ENCODE measurements around the gene ITGAL.
"Not testable (repeated sequence)": the region's sequence is repeated elsewhere in the genome, so short reads cannot be mapped to it uniquely, and the experiment has no call there.

The ITGAL gene

GRCh38 chr16:30526823-30527634 is 54.5 kb downstream of the ITGAL start:
- DNase-seq = peak; percentile 82

GRCh38 chr16:30527635-30528178 is 55.2 kb downstream of the ITGAL start:
- DNase-seq = no peak

GRCh38 chr16:30528799-30529457 is 56.4 kb downstream of the ITGAL start:
- DNase-seq = no peak

GRCh38 chr16:30530163-30531037 is 57.9 kb downstream of the ITGAL start:
- no peak for DNase-seq

GRCh38 chr16:30532285-30533145 is 60.0 kb downstream of the ITGAL start:
- no peak for DNase-seq

- no peak for DNase-seq
These were observed 60.6 kb downstream of the ITGAL start for GRCh38 chr16:30533146-30533522.

GRCh38 chr16:30533748-30534367 is 61.3 kb downstream of the ITGAL start:
- no peak for DNase-seq

GRCh38 chr16:30534368-30535105 is 62.0 kb downstream of the ITGAL start, which contains the start of gene ZNF747:
Gene ZNF747, minus strand, starts transcription at chr16:30534858. Its CDS starts 179 bp downstream, at chr16:30534679.
- DNase-seq = peak; percentile 51

- no peak for DNase-seq
These were observed 62.7 kb downstream of the ITGAL start for GRCh38 chr16:30535106-30535776.

GRCh38 chr16:30535777-30536190 is 63.2 kb downstream of the ITGAL start:
- peak; percentile 6 for DNase-seq

- not testable (repeated sequence) for DNase-seq
These were observed 64.0 kb downstream of the ITGAL start for GRCh38 chr16:30536391-30537024.

GRCh38 chr16:30539000-30539964 is 66.7 kb downstream of the ITGAL start:
- no peak for DNase-seq

- DNase-seq = not testable (repeated sequence)
These were observed 67.5 kb downstream of the ITGAL start for GRCh38 chr16:30539986-30540526.

- not testable (repeated sequence) for DNase-seq
These were observed 68.4 kb downstream of the ITGAL start for GRCh38 chr16:30540916-30541464.

- DNase-seq = no peak
These were observed 69.2 kb downstream of the ITGAL start for GRCh38 chr16:30541502-30542329.

GRCh38 chr16:30543067-30543466 is 70.5 kb downstream of the ITGAL start:
- DNase-seq = no peak

- no peak for DNase-seq
These were observed 73.6 kb downstream of the ITGAL start for GRCh38 chr16:30546115-30546514.

Measured in NCI-H1417 treated with DMSO at 0.1 percent for 48 hours (cell line).